Measurements from ENCODE around the gene FKRP. TPM values are rescaled to one million over a fixed set of nuclear protein-coding genes. Genes with fewer than 3 reads are reported as not detected.
A peak's percentile ranks its signal among the peaks of the same experiment; 100 is the strongest.

Gene FKRP
- total RNA-seq, 1 donor: 19.1 TPM

DNA sequence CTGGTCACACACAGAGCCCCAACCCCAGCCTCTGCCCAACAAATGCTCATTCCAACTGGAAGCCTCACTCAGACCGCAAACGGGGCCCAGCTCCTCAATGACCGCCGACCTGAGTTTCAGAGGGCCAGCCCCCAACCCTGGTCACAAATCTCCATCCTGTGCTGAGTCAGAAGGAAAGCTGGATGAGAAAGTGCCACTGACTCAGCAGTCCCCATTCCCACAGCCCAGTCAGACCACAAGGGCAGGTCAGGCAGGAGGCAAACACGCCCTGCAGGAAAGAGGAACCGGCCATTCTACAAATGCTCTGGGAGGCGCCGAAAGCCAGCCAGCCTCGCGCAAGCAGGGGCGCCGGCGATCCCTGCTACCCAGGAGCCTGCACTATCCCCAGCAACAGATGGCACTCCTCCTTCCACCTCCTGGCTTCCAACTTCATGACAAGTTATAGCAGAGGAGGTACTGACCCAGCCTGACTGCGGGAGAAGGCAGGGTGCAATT, 14.8 kb upstream of the FKRP start:
- DNase-seq (ENCODE audit: low read depth in 2 of 3, low spot score in 2 of 3): peak in 2 of 3 donors; percentile 79 to 86

GRCh38 chr19:46731584-46731983, 14.3 kb upstream of the FKRP start:
- DNase-seq (ENCODE audit: low read depth in 2 of 3, low spot score in 2 of 3): no peak

DNA sequence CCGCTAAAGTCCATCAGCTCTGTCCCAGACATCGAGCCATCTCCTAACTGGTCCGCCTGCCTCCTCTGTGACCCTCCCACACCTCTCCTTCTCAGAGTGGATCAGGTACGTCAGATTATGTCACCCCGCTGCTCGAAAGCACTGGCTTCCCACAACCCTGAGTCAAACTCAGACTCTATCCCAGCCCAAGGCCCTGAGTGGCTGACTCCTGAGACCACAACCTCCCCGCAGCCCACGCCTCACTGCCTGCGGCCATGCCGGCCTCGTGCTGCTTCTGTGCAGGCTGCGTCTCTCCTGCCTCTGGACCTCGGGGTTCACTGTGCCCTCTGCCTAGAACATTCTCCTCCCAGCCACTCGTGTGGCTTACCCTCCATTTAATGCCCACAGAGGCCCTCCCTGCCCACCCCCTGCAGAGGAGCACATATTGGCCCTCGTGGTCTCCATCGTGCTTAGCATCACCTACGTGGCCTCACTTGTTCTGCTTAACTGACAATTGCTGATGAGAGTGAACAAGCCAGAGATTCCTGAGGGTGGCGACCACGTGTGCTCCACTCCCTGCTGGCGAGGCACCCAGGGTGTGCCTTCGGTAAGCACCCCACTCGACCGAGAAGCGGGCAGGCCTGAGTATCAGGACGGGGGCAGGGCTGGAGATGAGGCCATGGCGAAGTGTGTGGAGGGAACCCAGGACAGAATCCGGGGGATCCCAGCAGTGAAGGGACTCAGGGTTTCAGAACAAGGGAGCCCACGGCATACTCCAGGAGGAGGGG, 13.5 kb upstream of the FKRP start:
- no peak for DNase-seq (ENCODE audit: low read depth in 2 of 3, low spot score in 2 of 3)

DNA sequence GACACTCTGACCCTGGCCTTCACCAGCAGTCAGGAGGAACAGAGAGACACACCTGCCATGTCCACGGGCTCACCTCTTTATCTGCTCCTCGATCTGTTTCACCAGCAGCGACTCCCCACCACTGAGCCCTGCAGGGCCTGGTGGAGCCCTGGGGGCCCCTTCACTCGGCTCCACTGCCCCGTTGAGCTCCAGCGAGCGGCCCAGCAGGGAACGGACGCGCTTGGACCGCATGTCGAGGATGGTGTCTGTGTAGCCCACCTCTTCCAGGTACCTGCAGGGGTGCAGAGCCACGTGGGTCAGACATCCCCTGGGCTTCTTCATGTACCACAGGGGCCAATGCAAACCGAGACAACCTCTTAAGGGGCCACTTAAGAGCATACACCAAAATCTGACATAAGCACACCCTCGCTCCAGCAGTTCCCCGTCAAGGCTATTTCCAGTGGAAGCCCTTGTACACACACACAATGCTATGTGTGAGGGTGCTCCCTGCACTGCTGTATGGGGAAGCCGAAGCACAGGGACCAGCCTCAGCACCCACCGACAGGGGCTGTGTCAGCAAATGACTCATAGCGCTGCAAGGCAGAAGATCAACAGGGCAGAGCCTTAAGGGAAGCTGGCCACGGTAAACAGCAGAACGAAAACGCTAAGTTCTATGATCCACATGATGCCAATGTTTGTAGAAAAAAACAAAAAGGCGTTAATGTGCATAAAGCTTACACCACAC, 12.7 kb upstream of the FKRP start:
- no peak for DNase-seq (ENCODE audit: low read depth in 2 of 3, low spot score in 2 of 3)

DNA sequence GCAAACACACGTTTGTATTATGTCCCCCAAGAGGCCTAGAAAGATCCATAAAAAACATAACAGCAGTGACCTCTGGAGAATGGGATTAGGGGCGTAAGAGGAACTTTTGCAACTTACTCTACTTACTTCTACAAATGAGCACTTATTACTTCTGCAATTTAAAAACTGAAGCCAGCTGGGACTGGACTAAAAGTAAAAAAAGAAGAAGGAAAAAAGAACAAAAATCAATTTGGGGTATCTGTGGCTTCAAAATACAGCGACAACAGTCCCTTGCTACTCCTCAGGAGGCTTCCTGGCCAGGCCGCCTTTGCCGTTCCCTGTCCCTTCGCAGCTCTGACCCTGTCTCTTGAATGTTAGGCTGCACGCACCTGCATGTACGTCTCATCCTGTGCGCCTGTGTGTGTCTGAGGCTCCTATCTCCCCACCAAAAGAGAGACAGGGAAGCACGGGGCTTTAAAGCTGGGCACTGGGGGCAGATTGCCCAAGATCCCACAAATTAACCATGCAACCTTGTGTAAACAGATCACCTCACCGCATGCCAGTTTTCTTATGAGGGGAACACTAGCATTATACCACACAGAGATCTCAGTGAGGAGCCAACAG, 12.1 kb upstream of the FKRP start:
- no peak for DNase-seq (ENCODE audit: low read depth in 2 of 3, low spot score in 2 of 3)

DNA sequence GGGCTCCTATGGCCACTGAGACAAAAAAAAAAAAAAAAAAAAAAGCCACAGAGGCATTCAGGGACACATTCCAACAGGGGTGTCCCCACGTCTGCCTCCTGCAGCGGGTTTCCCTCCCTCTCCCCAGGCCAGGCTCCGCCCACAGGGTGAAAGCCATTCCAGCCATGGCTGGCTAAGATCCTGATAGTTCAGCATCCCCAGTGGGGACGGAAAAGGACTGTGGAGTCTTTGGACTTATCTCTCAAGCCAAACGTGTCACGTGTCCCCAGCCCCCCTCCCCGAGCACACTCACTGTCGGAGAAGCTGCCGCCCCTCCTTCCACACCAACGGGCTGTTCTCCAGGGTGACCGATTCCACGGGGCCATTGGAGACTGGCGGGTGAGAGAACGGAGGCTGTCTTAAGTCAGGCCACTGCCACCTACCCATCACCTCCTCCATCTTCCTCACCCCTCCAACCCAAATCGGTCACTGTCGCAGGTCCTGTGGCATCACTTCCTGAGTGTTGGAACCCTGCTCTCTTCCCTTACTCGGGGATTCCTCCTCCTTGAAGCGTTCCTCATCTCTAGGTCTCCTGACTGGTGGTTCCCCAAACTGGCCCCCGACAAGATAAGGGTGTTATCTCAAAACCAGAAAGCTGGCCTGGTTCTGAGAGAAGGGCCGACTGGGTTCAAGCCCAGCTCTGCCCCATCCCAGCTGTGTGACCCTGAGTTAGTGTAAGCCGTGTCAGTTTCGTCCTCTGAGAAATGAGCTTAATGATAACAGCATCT, 9.1 kb upstream of the FKRP start:
- DNase-seq (ENCODE audit: low read depth in 2 of 3, low spot score in 2 of 3): no peak

GRCh38 chr19:46737298-46737654, 8.6 kb upstream of the FKRP start:
- no peak for DNase-seq (ENCODE audit: low read depth in 2 of 3, low spot score in 2 of 3)

GRCh38 chr19:46737761-46738171, 8.1 kb upstream of the FKRP start:
- no peak for DNase-seq (ENCODE audit: low read depth in 2 of 3, low spot score in 2 of 3)

DNA sequence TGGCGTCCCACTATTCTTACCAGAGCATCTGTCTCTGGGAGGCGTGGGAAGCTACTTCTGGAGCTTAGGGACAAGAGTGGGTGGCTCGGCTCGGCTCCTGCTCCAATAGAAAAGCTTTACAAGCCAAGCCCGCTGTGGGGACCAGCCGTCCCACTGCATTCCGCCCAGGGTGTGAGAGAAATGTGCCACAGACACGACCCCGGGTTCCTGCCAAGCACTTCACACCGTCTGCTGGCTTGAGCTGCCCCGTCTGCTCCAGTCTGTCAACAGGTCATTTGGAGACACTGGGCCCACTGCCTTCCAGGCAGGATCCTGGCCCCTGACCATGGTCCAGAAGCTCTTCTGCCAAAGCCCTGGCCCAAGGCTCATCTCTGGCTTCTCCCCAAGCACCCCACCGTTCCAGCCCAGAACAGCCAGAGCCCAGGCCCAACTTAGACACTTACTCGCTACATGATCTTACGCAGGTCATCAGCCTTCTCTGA, 6.5 kb upstream of the FKRP start:
- no peak for DNase-seq (ENCODE audit: low read depth in 2 of 3, low spot score in 2 of 3)

GRCh38 chr19:46741447-46741846, 4.4 kb upstream of the FKRP start:
- no peak for DNase-seq (ENCODE audit: low read depth in 2 of 3, low spot score in 2 of 3)

DNA sequence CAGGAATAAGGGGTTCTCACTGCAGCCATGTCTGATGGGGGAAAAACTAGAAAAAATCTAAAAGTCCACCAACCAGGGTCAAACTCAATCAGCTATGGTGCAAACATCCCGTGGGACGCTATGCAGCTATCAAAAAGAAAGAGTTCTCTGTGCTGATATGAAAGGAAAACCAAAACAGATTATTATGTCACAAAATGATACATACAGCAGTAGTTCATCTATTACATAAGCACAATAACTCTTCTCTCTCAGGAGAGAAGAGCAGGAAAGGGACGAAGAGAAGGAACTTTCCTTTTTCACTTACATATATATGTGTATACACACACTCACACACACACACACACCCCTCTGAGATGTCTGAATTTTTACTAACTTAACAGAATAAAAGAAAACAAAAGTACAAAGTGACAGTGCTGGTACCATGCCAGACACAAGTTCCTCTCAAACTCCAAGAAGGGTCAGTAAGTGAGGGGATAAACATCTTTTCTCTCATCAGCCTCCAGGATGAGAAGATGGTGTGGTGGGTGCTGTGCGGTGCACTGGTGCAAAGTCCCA, 2.9 kb upstream of the FKRP start:
- no peak for DNase-seq (ENCODE audit: low read depth in 2 of 3, low spot score in 2 of 3)

DNA sequence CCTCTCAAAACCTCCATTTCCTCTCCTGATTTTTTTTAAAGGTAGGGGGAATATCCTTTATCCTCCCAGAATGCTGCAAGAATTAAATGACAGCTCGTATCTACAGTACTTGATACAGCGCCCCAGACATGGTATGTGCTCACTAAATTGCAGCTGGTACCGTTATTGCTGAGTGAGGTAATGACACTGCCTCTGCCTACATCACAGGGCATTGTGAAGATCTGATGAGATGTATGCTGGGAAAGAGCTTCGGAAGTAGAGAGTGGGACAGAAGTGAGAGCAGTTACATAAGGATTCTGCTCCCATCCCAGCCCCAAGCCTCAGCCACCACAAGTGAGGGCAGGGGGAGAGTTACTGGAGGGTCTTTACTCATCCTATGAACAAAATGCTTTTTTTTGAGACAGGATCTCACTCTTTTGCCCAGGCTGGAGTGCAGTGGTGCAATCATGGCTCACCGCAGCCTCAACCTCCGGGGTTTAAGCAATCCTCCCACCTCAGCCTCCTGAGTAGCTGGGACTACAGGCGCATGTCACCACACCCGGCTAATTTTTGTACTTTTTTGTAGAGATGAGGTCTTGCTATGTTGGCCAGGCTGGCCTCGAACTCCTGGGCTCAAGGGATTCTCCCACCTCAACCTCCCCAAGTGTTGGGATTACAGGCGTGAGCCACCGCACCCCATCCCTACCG, 1.7 kb upstream of the FKRP start:
- no peak for DNase-seq (ENCODE audit: low read depth in 2 of 3, low spot score in 2 of 3)

DNA sequence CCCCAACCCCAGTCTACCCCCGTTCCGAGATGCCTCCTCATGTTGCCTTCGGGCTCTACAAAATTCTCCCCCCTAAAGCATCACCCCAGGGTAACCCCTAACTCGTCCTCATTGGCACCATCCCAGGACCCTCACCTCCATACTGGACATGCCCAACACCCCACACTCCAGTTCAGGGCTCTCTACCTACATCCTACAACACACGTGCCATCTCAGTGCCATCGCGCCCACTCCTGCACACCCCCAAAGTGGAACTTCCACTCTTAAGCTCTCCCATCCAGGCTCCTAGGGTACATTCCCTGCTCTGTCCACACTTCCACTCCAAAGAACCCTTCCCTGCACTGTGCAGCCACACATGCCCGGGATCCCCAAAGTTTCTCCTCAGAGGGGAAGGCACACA, 827 bp upstream of the FKRP start:
- DNase-seq (ENCODE audit: low read depth in 2 of 3, low spot score in 2 of 3): no peak

DNA sequence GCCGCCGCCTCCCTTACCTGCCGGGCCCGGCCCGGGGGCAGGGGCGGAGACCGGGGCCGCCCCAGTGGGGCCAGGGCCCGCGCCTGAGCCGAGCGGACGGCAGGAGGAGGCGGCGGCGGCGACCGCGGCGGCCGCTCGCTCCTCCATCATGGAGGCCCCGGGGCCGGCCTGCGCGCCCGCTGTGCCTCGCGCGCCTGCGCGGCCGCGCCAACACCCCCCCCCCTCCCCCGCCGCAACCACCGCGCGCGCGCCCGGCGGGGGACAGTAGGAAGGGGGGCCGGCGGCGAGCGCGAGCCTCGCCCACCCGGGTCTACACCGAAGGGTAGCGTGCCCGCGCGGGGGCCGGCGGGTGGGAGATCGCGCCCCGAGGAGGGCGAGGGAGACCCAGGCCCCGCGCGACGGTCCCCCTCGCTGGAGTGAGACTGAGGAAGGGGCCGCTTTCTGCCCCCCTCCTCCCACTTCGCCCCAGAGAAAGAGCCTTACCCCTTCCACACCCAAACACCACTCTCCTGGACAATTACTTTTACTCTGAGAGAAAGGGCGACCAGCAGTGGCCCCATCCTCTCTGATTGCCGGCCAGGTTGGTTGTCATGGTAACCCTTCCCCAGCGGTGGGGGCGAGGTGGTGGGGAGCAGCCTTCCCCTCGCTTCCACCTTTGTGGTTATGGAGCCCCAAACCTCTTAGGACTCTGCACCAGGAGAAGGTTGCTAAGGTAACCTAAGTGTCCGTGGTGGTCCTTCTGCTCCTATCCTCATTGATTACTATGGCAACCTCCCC, 612 bp downstream of the FKRP start, which contains the start of gene STRN4:
Gene STRN4, minus strand, starts transcription at position 170 of the 777 bp plus-strand sequence. Its CDS starts 20 bp downstream, at position 150.
- peak; percentile 46 to 71 (median 64) for DNase-seq (ENCODE audit: low read depth in 2 of 3, low spot score in 2 of 3)

DNA sequence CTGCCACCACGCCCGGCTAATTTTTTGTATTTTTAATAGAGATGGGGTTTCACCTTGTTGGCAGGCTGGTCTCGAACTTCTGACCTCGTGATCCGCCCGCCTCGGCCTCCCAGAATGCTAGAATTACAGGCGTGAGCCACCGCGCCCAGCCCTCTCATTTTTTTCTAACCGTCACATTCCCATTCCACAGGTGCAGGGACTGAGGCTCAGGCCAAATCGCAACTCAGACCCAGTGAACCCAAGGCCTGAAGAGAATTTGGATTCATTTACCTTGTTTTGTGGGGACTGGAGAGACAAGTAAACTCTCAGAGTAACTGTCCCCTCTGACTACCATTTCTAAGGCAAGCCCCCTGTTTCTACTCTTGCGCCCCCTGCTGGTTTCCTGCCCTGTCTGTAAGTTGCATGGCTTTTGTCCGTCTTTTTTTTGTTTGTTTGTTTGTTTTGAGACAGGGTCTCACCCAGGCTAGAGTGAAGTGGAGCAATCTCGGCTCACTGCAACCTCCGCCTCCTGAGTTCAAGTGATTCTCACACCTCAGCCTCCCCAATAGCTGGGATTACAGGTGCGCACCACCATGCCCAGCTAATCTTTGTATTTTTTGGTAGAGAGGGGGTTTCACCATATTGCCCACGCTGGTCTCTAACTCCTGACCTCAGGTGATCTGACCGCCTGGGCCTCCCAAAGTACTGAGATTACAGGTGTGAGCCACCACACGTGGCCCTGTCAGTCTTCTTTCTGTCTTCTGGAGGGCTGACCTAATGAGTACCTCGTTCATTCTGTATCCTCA, 2.7 kb downstream of the FKRP start:
- peak in 2 of 3 donors; percentile 70 to 84 for DNase-seq (ENCODE audit: low read depth in 2 of 3, low spot score in 2 of 3)

DNA sequence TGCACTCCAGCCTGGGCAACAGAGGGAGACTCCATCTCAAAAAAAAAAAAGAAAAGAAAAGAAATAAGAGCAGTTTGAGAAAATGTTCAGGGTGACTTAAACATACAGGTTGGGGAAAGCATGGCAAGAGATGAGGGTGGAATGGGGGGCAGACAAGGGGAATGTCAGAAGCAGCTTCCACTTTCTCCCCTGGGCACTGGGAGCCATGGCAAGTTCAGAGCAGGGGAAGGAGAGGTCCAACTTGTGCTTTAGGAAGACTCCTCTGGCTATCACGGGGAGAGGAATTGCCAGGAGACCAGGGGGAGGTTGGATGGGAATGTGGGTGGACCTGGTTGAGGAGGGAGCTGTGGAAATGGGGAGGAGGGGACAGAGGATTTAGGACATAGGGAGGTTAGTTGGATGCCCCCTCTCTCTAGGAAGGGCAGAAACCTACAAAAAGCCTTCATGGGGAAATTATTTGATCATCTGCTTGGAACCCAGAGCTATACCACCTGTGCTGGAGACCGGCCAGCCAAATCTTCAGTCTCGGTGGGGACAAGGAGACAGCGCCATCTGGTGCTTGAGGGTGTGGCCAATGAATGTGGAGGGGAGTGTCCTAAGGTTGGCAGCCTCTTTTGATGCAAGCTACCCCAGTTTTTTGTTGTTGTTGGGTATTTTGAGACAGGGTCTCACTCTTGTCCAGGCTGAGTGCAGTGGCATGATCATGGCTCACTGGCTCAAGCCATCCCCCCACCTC, 7.7 kb downstream of the FKRP start:
- DNase-seq (ENCODE audit: low read depth in 2 of 3, low spot score in 2 of 3): peak; percentile 40 to 80 (median 67)

- no peak for DNase-seq (ENCODE audit: low read depth in 2 of 3, low spot score in 2 of 3)
These were observed 9.4 kb downstream of the FKRP start for GRCh38 chr19:46755077-46755852.

All from hematopoietic multipotent progenitor cell (in vitro differentiated cells).